Transverse colon (tissue), 3 donors: Measurements from ENCODE around the gene WDR19.

Experiments used
- EP300 ChIP-seq: sonication (generic); formaldehyde crosslinking; IDR thresholded peaks from one replicate; pipeline ENCODE4 v1.6.1; 2017; ENCODE audit warnings: antibody characterized with exemption, low read depth
- POLR2A ChIP-seq: fragments of 450-650 bp; IDR thresholded peaks from one replicate; pipeline ENCODE4 v1.6.1; 2016; ENCODE audit warnings: antibody characterized with exemption, mild to moderate bottlenecking, moderate library complexity
- TF ChIP-seq, protein P1 (sequence below), 5 experiments: fragments of 200-600 bp in 3 of 5; fragments of 450-650 bp in 2 of 5; sonication (generic) in 3 of 5; IDR thresholded peaks; 1 replicate in 2 of 5; 2 replicates in 3 of 5; pipeline ENCODE4 v1.5.1; 2016 to 2017; ENCODE audit warnings: antibody characterized with exemption in 5 of 5, inconsistent platforms in 3 of 5, mild to moderate bottlenecking in 2 of 5, moderate library complexity in 1 of 5

DNA sequence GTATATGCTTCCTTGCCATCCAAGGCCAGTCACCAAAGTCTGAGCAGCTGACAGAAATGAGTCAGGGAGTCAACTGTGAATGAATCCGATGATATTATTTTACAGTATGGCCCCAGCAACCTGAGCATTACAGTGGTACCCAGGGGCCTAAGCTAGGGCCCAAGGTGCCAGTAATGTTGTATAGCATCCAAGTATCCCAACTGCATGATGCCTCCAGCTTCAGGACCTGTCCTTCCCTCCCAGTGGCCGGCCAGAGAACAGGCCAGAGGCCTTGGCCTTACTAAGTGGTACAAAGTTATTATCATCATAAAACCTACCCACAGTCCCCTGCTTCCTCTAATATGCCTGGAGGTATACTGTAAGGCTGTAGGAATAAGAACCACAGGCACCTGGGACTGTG, 103.9 kb downstream of the WDR19 start:
- TF ChIP-seq, protein P1, sequence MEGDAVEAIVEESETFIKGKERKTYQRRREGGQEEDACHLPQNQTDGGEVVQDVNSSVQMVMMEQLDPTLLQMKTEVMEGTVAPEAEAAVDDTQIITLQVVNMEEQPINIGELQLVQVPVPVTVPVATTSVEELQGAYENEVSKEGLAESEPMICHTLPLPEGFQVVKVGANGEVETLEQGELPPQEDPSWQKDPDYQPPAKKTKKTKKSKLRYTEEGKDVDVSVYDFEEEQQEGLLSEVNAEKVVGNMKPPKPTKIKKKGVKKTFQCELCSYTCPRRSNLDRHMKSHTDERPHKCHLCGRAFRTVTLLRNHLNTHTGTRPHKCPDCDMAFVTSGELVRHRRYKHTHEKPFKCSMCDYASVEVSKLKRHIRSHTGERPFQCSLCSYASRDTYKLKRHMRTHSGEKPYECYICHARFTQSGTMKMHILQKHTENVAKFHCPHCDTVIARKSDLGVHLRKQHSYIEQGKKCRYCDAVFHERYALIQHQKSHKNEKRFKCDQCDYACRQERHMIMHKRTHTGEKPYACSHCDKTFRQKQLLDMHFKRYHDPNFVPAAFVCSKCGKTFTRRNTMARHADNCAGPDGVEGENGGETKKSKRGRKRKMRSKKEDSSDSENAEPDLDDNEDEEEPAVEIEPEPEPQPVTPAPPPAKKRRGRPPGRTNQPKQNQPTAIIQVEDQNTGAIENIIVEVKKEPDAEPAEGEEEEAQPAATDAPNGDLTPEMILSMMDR (IDR thresholded peaks at IDR 0.05): no peak
- TF ChIP-seq POLR2A: no peak
- TF ChIP-seq EP300: no peak
